Measurements from ENCODE around the gene PROM2. TPM values are rescaled to one million over a fixed set of nuclear protein-coding genes. Genes with fewer than 3 reads are reported as not detected.
"Not testable (repeated sequence)": the region's sequence is repeated elsewhere in the genome, so short reads cannot be mapped to it uniquely, and the experiment has no call there.

The PROM2 gene
- total and polyA plus RNA-seq, 7 experiments from 2014 or later: 0.24 to 1.2 (median 0.57) TPM; not detected in 2

DNA sequence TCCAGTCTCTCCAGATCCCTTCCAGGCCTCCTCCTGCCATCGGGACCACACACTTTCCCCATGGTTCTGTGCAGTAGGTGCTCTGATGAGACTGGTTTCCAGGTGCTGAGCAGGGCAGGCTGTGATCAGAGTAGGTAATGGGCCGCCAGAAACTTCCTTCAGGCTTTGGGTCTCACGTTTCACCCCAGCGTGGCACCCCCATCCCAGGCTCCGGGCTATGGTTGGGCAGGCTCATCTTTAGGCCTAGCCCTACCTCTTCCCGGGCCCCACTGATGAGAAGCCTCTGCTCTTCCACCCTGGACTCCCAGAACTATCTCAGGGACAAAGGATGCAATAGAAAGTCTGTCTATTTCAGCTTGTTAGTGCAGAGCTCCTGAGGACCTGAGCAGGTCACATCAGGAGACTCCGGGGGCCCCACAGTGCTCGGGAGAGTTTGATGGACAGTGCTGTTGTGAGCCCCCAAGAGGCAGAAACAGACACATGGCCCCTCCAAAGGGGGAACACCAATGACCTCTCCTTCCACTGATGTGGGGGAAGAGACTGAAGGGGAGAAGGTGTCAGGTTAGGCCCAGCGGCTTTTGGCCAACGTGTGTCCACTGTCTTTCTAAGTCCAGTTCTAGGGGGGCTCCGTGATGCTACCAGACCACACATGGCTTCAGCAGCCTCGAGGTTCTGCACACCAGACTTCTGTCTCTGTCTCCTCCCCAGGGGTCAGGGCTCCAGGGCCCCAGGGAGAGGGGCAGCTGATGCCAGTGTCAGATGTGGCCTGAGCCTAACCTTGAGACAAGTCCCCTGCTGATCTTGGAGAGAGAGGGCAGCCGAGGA is 5.8 kb upstream of the PROM2 start:
- peaks cover 0 to 22% (median 4%) of the 10 kb centered on the region in 5 donors for H3K27me3 Mint-ChIP-seq
- Histone ChIP-seq H3K4me1 (ENCODE audit: control insufficient read depth in 2 of 2, insufficient read depth in 2 of 2, low read length in 2 of 2) (no peaks in the 10 kb centered on the region), H3K36me3 (ENCODE audit: control insufficient read depth in 2 of 3, insufficient read depth in 3 of 3, low read length in 3 of 3) (no peaks in the 10 kb centered on the region), H3K9me3 (ENCODE audit: control insufficient read depth in 2 of 3, low read length in 3 of 3) (no peaks in the 10 kb centered on the region), H3K27ac (ENCODE audit: low read depth, low read length) (no peak overlapping the region), H3K27me3 (ENCODE audit: control insufficient read depth in 2 of 2, insufficient read depth in 2 of 2, low read length in 2 of 2) (no peaks in the 10 kb centered on the region), H3K4me3 (ENCODE audit: low read length) (no peak overlapping the region)
- H3K4me1 Mint-ChIP-seq: no peaks in the 10 kb centered on the region
- POLR2A ChIA-PET: no interaction called here
- H3K27ac Mint-ChIP-seq: no peak overlapping the region
- no peaks in the 10 kb centered on the region for H3K9me3 Mint-ChIP-seq
- H3K36me3 Mint-ChIP-seq: no peaks in the 10 kb centered on the region
- intact Hi-C loops (cut with micrococcal nuclease): no loop called here
- no peak overlapping the region for H3K4me3 Mint-ChIP-seq
- no peak for DNase-seq
- CTCF ChIA-PET: no interaction called here
- no peak for ATAC-seq

DNA sequence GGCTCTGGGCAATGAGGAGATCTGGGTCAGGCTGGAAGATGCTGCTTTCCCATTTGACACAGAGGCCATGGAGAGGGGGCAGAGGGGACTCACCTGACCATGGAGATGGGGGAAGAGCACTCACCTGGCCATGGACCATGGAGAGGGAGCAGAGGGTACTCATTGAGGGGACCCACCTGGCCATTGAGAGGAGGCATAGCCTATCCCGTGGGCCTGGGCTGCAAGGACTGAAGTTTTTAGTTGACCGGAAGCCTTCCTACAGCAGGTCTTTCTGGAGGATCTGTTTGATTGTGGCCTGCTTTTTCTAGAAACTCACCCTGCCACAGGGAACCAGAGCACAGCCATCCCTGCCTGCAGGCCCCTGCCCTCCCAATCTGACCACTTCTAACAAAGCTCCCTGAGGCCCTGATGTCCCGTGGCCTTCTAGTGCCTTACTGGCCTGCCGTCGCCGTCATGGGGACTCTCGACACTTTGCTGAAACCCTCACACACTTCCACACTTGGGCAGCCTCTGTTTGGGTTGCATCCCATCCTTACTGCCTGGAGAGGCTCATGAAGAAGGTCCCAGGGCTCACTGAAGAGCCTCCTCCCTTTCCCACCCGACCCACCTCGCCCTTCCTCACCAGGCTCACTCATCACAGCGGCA is 5.1 kb upstream of the PROM2 start:
- intact Hi-C loops (cut with micrococcal nuclease): no loop called here
- no peak for ATAC-seq
- Mint-ChIP-seq H3K27me3 (peaks cover 0 to 22% (median 4%) of the 10 kb centered on the region in 5 donors), H3K36me3 (no peaks in the 10 kb centered on the region), H3K4me3 (no peak overlapping the region), H3K9me3 (no peaks in the 10 kb centered on the region), H3K4me1 (no peaks in the 10 kb centered on the region), H3K27ac (no peak overlapping the region)
- ChIA-PET CTCF (no interaction called here), POLR2A (no interaction called here)
- Histone ChIP-seq H3K36me3 (ENCODE audit: control insufficient read depth in 2 of 3, insufficient read depth in 3 of 3, low read length in 3 of 3) (no peaks in the 10 kb centered on the region), H3K4me3 (ENCODE audit: low read length) (no peak overlapping the region), H3K9me3 (ENCODE audit: control insufficient read depth in 2 of 3, low read length in 3 of 3) (no peaks in the 10 kb centered on the region), H3K27me3 (ENCODE audit: control insufficient read depth in 2 of 2, insufficient read depth in 2 of 2, low read length in 2 of 2) (no peaks in the 10 kb centered on the region), H3K4me1 (ENCODE audit: control insufficient read depth in 2 of 2, insufficient read depth in 2 of 2, low read length in 2 of 2) (no peaks in the 10 kb centered on the region), H3K27ac (ENCODE audit: low read depth, low read length) (no peak overlapping the region)
- DNase-seq: peak in 1 of 9 donors; percentile 12

- CTCF ChIA-PET; H3K36me3 Mint-ChIP-seq; POLR2A ChIA-PET; DNase-seq; H3K4me1 ChIP-seq (ENCODE audit: control insufficient read depth in 2 of 2, insufficient read depth in 2 of 2, low read length in 2 of 2); ATAC-seq; H3K27ac Mint-ChIP-seq; H3K4me3 ChIP-seq (ENCODE audit: low read length); H3K27me3 ChIP-seq (ENCODE audit: control insufficient read depth in 2 of 2, insufficient read depth in 2 of 2, low read length in 2 of 2); H3K27ac ChIP-seq (ENCODE audit: low read depth, low read length); H3K9me3 ChIP-seq (ENCODE audit: control insufficient read depth in 2 of 3, low read length in 3 of 3); intact Hi-C loops (cut with micrococcal nuclease); H3K4me3 Mint-ChIP-seq; H3K4me1 Mint-ChIP-seq; H3K9me3 Mint-ChIP-seq; H3K36me3 ChIP-seq (ENCODE audit: control insufficient read depth in 2 of 3, insufficient read depth in 3 of 3, low read length in 3 of 3): not testable (repeated sequence)
- peaks cover 0 to 22% (median 4%) of the 10 kb centered on the region in 5 donors for H3K27me3 Mint-ChIP-seq
Measured at GRCh38 chr2:95269745-95270144, 4.5 kb upstream of the PROM2 start.

DNA sequence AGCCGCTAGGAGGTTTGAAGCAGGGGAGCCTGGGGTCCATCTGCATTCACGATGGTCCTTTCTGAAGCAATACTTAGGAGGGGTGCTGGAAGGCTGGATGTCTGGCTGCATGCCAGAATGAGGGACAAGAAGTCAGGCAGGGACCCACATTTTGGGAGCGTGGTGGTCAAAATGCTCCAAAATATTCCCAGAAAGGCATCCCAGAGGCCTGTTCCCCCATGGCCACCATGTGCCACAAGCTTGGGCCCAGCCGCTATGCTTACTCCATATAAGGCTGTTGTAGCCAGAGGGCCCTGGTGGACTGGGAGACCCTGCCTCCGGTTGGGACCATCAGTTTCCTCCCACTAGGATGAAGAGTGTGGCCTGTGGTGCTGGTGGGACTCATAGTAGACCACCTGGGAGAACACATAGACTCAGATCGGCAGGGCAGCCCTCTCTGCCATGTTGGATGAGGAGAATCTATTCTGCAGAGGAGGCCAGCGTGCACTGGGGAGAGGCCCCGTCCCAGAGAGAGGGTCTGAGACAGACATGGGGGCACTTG is 3.6 kb upstream of the PROM2 start:
- H3K36me3 Mint-ChIP-seq: no peaks in the 10 kb centered on the region
- no peaks in the 10 kb centered on the region for H3K4me1 ChIP-seq (ENCODE audit: control insufficient read depth in 2 of 2, insufficient read depth in 2 of 2, low read length in 2 of 2)
- DNase-seq (no peak), ATAC-seq (no peak)
- H3K27ac Mint-ChIP-seq: no peak overlapping the region
- POLR2A ChIA-PET: no interaction called here
- H3K27ac ChIP-seq (ENCODE audit: low read depth, low read length): no peak overlapping the region
- peaks cover 0 to 19% (median 0%) of the 10 kb centered on the region in 5 donors for H3K27me3 Mint-ChIP-seq
- CTCF ChIA-PET: no interaction called here
- H3K4me3 ChIP-seq (ENCODE audit: low read length): no peak overlapping the region
- H3K4me1 Mint-ChIP-seq: no peaks in the 10 kb centered on the region
- no peaks in the 10 kb centered on the region for H3K27me3 ChIP-seq (ENCODE audit: control insufficient read depth in 2 of 2, insufficient read depth in 2 of 2, low read length in 2 of 2)
- no peak overlapping the region for H3K4me3 Mint-ChIP-seq
- H3K9me3 Mint-ChIP-seq: no peaks in the 10 kb centered on the region
- intact Hi-C loops (cut with micrococcal nuclease): no loop called here
- no peaks in the 10 kb centered on the region for H3K9me3 ChIP-seq (ENCODE audit: control insufficient read depth in 2 of 3, low read length in 3 of 3)
- no peaks in the 10 kb centered on the region for H3K36me3 ChIP-seq (ENCODE audit: control insufficient read depth in 2 of 3, insufficient read depth in 3 of 3, low read length in 3 of 3)

DNA sequence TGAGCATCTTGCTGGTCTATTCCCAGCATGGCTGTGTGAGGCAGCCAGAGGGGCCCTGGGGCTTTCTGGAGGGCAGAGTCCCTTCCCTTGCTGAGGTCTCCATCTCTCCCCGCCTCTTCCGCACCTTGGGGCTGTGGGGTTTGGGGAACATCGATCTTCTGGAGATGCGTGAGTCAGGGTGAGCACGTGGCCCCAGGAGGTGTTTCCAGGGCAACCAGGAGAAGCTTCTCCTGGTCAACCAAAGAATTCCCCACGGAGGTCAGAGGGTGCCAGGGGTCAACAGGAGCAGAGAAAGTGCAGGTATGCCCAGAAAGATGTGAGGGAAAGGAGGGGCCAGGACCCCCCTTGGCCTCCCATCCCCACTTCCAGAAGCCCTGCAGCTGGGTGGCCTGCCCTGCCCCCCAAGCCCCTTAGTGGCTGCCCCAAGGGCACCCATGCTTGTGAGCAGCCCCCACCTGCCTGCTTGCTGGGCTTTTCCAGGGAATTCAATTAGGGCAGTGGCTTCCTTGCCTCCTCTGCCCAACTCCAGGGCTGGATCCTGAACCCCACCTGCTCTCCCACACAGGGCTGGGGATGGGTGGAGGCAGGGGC is 2.8 kb upstream of the PROM2 start:
- Histone ChIP-seq H3K4me1 (ENCODE audit: control insufficient read depth in 2 of 2, insufficient read depth in 2 of 2, low read length in 2 of 2) (no peaks in the 10 kb centered on the region), H3K27me3 (ENCODE audit: control insufficient read depth in 2 of 2, insufficient read depth in 2 of 2, low read length in 2 of 2) (no peaks in the 10 kb centered on the region), H3K27ac (ENCODE audit: low read depth, low read length) (no peak overlapping the region), H3K9me3 (ENCODE audit: control insufficient read depth in 2 of 3, low read length in 3 of 3) (no peaks in the 10 kb centered on the region), H3K36me3 (ENCODE audit: control insufficient read depth in 2 of 3, insufficient read depth in 3 of 3, low read length in 3 of 3) (no peaks in the 10 kb centered on the region), H3K4me3 (ENCODE audit: low read length) (no peak overlapping the region)
- POLR2A ChIA-PET: no interaction called here
- ATAC-seq: no peak
- intact Hi-C loops (cut with micrococcal nuclease): no loop called here
- CTCF ChIA-PET: no interaction called here
- Mint-ChIP-seq H3K4me3 (no peak overlapping the region), H3K36me3 (no peaks in the 10 kb centered on the region), H3K4me1 (no peaks in the 10 kb centered on the region), H3K9me3 (no peaks in the 10 kb centered on the region), H3K27me3 (peaks cover 0 to 11% (median 0%) of the 10 kb centered on the region in 5 donors), H3K27ac (no peak overlapping the region)
- DNase-seq: peak in 1 of 9 donors; percentile 8

GRCh38 chr2:95272299-95272751 is 1.9 kb upstream of the PROM2 start:
- Mint-ChIP-seq H3K27ac (no peak overlapping the region), H3K4me1 (no peaks in the 10 kb centered on the region), H3K9me3 (no peaks in the 10 kb centered on the region), H3K36me3 (no peaks in the 10 kb centered on the region), H3K27me3 (peaks cover 0 to 6% (median 0%) of the 10 kb centered on the region in 5 donors), H3K4me3 (no peak overlapping the region)
- no peaks in the 10 kb centered on the region for H3K36me3 ChIP-seq (ENCODE audit: control insufficient read depth in 2 of 3, insufficient read depth in 3 of 3, low read length in 3 of 3)
- intact Hi-C loops (cut with micrococcal nuclease): no loop called here
- no peaks in the 10 kb centered on the region for H3K9me3 ChIP-seq (ENCODE audit: control insufficient read depth in 2 of 3, low read length in 3 of 3)
- CTCF ChIA-PET: no interaction called here
- no peak overlapping the region for H3K4me3 ChIP-seq (ENCODE audit: low read length)
- H3K27ac ChIP-seq (ENCODE audit: low read depth, low read length): no peak overlapping the region
- POLR2A ChIA-PET: no interaction called here
- no peaks in the 10 kb centered on the region for H3K27me3 ChIP-seq (ENCODE audit: control insufficient read depth in 2 of 2, insufficient read depth in 2 of 2, low read length in 2 of 2)
- no peaks in the 10 kb centered on the region for H3K4me1 ChIP-seq (ENCODE audit: control insufficient read depth in 2 of 2, insufficient read depth in 2 of 2, low read length in 2 of 2)
- ATAC-seq (no peak), DNase-seq (no peak)

Measured in naive thymus-derived CD4-positive, alpha-beta T cell (primary cell).